NT2/D1 (cell line): ENCODE measurements around the gene CGB3.

ENCODE experiments used
- YY1 ChIP-seq: IDR thresholded peaks from 2 replicates; pipeline ENCODE4 v1.6.1; 2011; ENCODE audit not compliant: insufficient read length, insufficient read depth
- ZNF274 ChIP-seq: IDR thresholded peaks from 2 replicates; pipeline ENCODE4 v1.6.1; 2011; ENCODE audit warnings: mild to moderate bottlenecking, low read depth, low read length

- TF ChIP-seq ZNF274 (no peak), YY1 (no peak)
Observed at GRCh38 chr19:49006905-49007304, 17.2 kb downstream of the CGB3 start.
